ENCODE data around the gene SS18L1.

SS18L1 gene

GRCh38 chr20:62197801-62198200, 54.2 kb downstream of the SS18L1 start:
- Histone ChIP-seq H3K9ac (ENCODE audit: low read length) (no peak overlapping the region), H3K27ac (ENCODE audit: low read depth, low read length) (no peak overlapping the region), H3K4me2 (ENCODE audit: low read depth, low read length, poor library complexity, severe bottlenecking) (no peak overlapping the region), H3F3A (ENCODE audit: insufficient read depth) (no peaks in the 10 kb centered on the region; the same call in 1 of the 2 replicates), H3K9me2 (replicated peaks; ENCODE audit: insufficient read depth, low read length) (no peaks in the 10 kb centered on the region), H2AFZ (ENCODE audit: low read depth, low read length, severe bottlenecking) (no peak overlapping the region), H4K20me1 (ENCODE audit: low read depth, low read length) (no peaks in the 10 kb centered on the region), H3K36me3 (ENCODE audit: low read length) (no peaks in the 10 kb centered on the region), H3K4me3 (ENCODE audit: insufficient read depth, low read length, poor library complexity, severe bottlenecking) (no peak overlapping the region), H3K27me3 (ENCODE audit: low read length) (no peaks in the 10 kb centered on the region), H3K9me3 (ENCODE audit: insufficient read depth, low read length) (no peaks in the 10 kb centered on the region), H3K79me2 (ENCODE audit: insufficient read depth, low read length) (no peaks in the 10 kb centered on the region)
- TF ChIP-seq, protein P1, sequence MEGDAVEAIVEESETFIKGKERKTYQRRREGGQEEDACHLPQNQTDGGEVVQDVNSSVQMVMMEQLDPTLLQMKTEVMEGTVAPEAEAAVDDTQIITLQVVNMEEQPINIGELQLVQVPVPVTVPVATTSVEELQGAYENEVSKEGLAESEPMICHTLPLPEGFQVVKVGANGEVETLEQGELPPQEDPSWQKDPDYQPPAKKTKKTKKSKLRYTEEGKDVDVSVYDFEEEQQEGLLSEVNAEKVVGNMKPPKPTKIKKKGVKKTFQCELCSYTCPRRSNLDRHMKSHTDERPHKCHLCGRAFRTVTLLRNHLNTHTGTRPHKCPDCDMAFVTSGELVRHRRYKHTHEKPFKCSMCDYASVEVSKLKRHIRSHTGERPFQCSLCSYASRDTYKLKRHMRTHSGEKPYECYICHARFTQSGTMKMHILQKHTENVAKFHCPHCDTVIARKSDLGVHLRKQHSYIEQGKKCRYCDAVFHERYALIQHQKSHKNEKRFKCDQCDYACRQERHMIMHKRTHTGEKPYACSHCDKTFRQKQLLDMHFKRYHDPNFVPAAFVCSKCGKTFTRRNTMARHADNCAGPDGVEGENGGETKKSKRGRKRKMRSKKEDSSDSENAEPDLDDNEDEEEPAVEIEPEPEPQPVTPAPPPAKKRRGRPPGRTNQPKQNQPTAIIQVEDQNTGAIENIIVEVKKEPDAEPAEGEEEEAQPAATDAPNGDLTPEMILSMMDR (IDR thresholded peaks at IDR 0.05; ENCODE audit: insufficient read depth, low read length, poor library complexity, severe bottlenecking): no peak
- no peak for TF ChIP-seq EZH2phosphoT487 (conservative IDR thresholded peaks at IDR 0.05; ENCODE audit: low read length)

- H3K27ac ChIP-seq (ENCODE audit: low read depth, low read length): no peak overlapping the region
- no peaks in the 10 kb centered on the region for H4K20me1 ChIP-seq (ENCODE audit: low read depth, low read length)
- no peak overlapping the region for H3K9ac ChIP-seq (ENCODE audit: low read length)
- no peaks in the 10 kb centered on the region for H3K9me3 ChIP-seq (ENCODE audit: insufficient read depth, low read length)
- H3K4me2 ChIP-seq (ENCODE audit: low read depth, low read length, poor library complexity, severe bottlenecking): no peak overlapping the region
- TF ChIP-seq EZH2phosphoT487 (conservative IDR thresholded peaks at IDR 0.05; ENCODE audit: low read length): no peak
- TF ChIP-seq, protein P1 (IDR thresholded peaks at IDR 0.05; ENCODE audit: insufficient read depth, low read length, poor library complexity, severe bottlenecking): no peak
- H3K27me3 ChIP-seq (ENCODE audit: low read length): no peaks in the 10 kb centered on the region
- H3K36me3 ChIP-seq (ENCODE audit: low read length): no peaks in the 10 kb centered on the region
- no peaks in the 10 kb centered on the region; the same call in 1 of the 2 replicates for H3F3A ChIP-seq (ENCODE audit: insufficient read depth)
- no peaks in the 10 kb centered on the region for H3K79me2 ChIP-seq (ENCODE audit: insufficient read depth, low read length)
- no peak overlapping the region for H2AFZ ChIP-seq (ENCODE audit: low read depth, low read length, severe bottlenecking)
- H3K4me3 ChIP-seq (ENCODE audit: insufficient read depth, low read length, poor library complexity, severe bottlenecking): no peak overlapping the region
- H3K9me2 ChIP-seq (replicated peaks; ENCODE audit: insufficient read depth, low read length): no peaks in the 10 kb centered on the region
Observed at GRCh38 chr20:62198496-62198895, 54.9 kb downstream of the SS18L1 start.

DNA sequence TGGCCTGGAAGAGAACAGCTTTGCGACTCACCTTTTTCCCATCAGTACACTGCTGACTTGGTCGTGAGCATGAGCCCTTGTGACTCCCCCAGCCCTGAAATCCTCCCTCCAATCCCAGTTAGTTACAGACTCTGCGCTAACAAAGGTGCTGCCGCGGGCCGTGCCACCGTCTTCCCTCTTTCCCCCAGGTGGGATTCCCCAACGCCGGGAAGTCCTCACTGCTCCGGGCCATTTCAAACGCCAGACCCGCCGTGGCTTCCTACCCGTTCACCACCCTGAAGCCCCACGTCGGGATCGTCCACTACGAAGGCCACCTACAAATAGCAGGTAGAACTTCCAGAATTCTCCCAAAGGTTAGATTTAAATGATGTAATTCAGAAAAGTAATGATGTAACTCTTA, 55.4 kb downstream of the SS18L1 start:
- no peak for TF ChIP-seq EZH2phosphoT487 (conservative IDR thresholded peaks at IDR 0.05; ENCODE audit: low read length)
- TF ChIP-seq, protein P1 (IDR thresholded peaks at IDR 0.05; ENCODE audit: insufficient read depth, low read length, poor library complexity, severe bottlenecking): no peak
- Histone ChIP-seq H3K4me2 (ENCODE audit: low read depth, low read length, poor library complexity, severe bottlenecking) (no peak overlapping the region), H4K20me1 (ENCODE audit: low read depth, low read length) (no peaks in the 10 kb centered on the region), H3K4me3 (ENCODE audit: insufficient read depth, low read length, poor library complexity, severe bottlenecking) (no peak overlapping the region), H3K27ac (ENCODE audit: low read depth, low read length) (no peak overlapping the region), H3K36me3 (ENCODE audit: low read length) (no peaks in the 10 kb centered on the region), H3K9me2 (replicated peaks; ENCODE audit: insufficient read depth, low read length) (no peaks in the 10 kb centered on the region), H3K79me2 (ENCODE audit: insufficient read depth, low read length) (no peaks in the 10 kb centered on the region), H3K9ac (ENCODE audit: low read length) (no peak overlapping the region), H3F3A (ENCODE audit: insufficient read depth) (no peaks in the 10 kb centered on the region; the same call in 1 of the 2 replicates), H2AFZ (ENCODE audit: low read depth, low read length, severe bottlenecking) (no peak overlapping the region), H3K27me3 (ENCODE audit: low read length) (no peaks in the 10 kb centered on the region), H3K9me3 (ENCODE audit: insufficient read depth, low read length) (no peaks in the 10 kb centered on the region)

All from SU-DHL-6 (cell line).